Mesendoderm (in vitro differentiated cells): ENCODE results near the gene GNAQ.

ENCODE experiments used
- DNase-seq: peaks from one replicate; pipeline ENCODE4 v3.0.0; 2013
- H2AK5ac ChIP-seq: 2 replicates; pipeline ENCODE4 v1.6.1; 2013; ENCODE audit warnings: low read length, inconsistent platforms
- H2BK120ac ChIP-seq: 2 replicates; pipeline ENCODE4 v1.6.1; 2013; ENCODE audit warnings: low read depth, mild to moderate bottlenecking, low read length, moderate library complexity, mixed read lengths
- H2BK15ac ChIP-seq: replicated peaks from 2 replicates; pipeline ENCODE4 v1.6.1; 2013; ENCODE audit warnings: low read depth, mild to moderate bottlenecking, moderate library complexity
- H2BK5ac ChIP-seq: 2 replicates; pipeline ENCODE4 v1.6.1; 2013; ENCODE audit warnings: low read length, inconsistent platforms
- H3K18ac ChIP-seq: 2 replicates; pipeline ENCODE4 v1.6.1; 2013; ENCODE audit warnings: mild to moderate bottlenecking, low read length, mixed read lengths
- H3K23ac ChIP-seq: one replicate; pipeline ENCODE4 v1.6.1; 2013; ENCODE audit warnings: low read length
- H3K27ac ChIP-seq: 2 replicates; pipeline ENCODE4 v1.5.1; 2013; ENCODE audit warnings: low read depth, mild to moderate bottlenecking, inconsistent platforms, low read length, moderate library complexity
- H3K27me3 ChIP-seq: 2 replicates; pipeline ENCODE4 v1.6.1; 2013; ENCODE audit warnings: low read length, control low read depth, mild to moderate bottlenecking, inconsistent platforms; ENCODE audit not compliant: insufficient read depth, poor library complexity
- H3K36me3 ChIP-seq: 2 replicates; pipeline ENCODE4 v1.6.1; 2013; ENCODE audit warnings: low read length, inconsistent platforms; ENCODE audit not compliant: control insufficient read depth, insufficient read depth
- H3K4ac ChIP-seq: one replicate; pipeline ENCODE4 v1.6.1; 2013; ENCODE audit warnings: low read depth, mild to moderate bottlenecking, low read length, moderate library complexity
- H3K4me1 ChIP-seq: 2 replicates; pipeline ENCODE4 v1.6.1; 2013; ENCODE audit warnings: low read depth, low read length, inconsistent platforms; ENCODE audit not compliant: control insufficient read depth
- H3K4me2 ChIP-seq: 2 replicates; pipeline ENCODE4 v1.6.1; 2013; ENCODE audit warnings: low read length
- H3K4me3 ChIP-seq: 2 replicates; pipeline ENCODE4 v1.5.1; 2013; ENCODE audit warnings: mild to moderate bottlenecking, low read length
- H3K56ac ChIP-seq: one replicate; pipeline ENCODE4 v1.6.1; 2013; ENCODE audit warnings: low read length
- H3K79me1 ChIP-seq: 2 replicates; pipeline ENCODE4 v1.6.1; 2013; ENCODE audit warnings: low read length, inconsistent platforms
- H3K79me2 ChIP-seq: 2 replicates; pipeline ENCODE4 v1.6.1; 2013; ENCODE audit warnings: mild to moderate bottlenecking, low read length; ENCODE audit not compliant: control insufficient read depth, insufficient read depth
- H3K9ac ChIP-seq: 2 replicates; pipeline ENCODE4 v1.6.1; 2013; ENCODE audit warnings: low read length, inconsistent platforms
- H4K5ac ChIP-seq: one replicate; pipeline ENCODE4 v1.6.1; 2013; ENCODE audit warnings: low read length
- H4K8ac ChIP-seq: one replicate; pipeline ENCODE4 v1.6.1; 2013; ENCODE audit warnings: low read depth, mild to moderate bottlenecking, control low read depth, low read length, moderate library complexity
- WGBS: extraction: QIAGEN DNeasy Blood & Tissue Kit; methylation state at CpG from one replicate; pipeline ENCODE4 v1.1.7; 2013; ENCODE audit warnings: low lambda C conversion rate, missing lambda C conversion rate; ENCODE audit not compliant: insufficient coverage; ENCODE audit errors: extremely low coverage; 5-methylcytosine and 5-hydroxymethylcytosine counted together

GNAQ gene

GRCh38 chr9:78047106-78047505 is 15.5 kb upstream of the GNAQ start:
- H3K4ac ChIP-seq, result no peak overlapping the region
- H3K4me3 ChIP-seq, result no peak overlapping the region
- H3K18ac ChIP-seq, result no peak overlapping the region
- no peaks in the 10 kb centered on the region for H3K36me3 ChIP-seq
- no peaks in the 10 kb centered on the region for H3K4me1 ChIP-seq
- H3K79me2 ChIP-seq, result no peaks in the 10 kb centered on the region
- H4K8ac ChIP-seq, result no peak overlapping the region
- no peak overlapping the region for H3K27ac ChIP-seq
- no peak overlapping the region for H2BK120ac ChIP-seq
- H3K4me2 ChIP-seq, result no peak overlapping the region
- H3K79me1 ChIP-seq, result no peaks in the 10 kb centered on the region
- H3K23ac ChIP-seq, result no peak overlapping the region
- H3K27me3 ChIP-seq, result no peaks in the 10 kb centered on the region
- no peak overlapping the region for H2AK5ac ChIP-seq
- no peak overlapping the region for H4K5ac ChIP-seq
- H2BK5ac ChIP-seq, result no peak overlapping the region
- H3K9ac ChIP-seq, result no peak overlapping the region
- H3K56ac ChIP-seq, result no peak overlapping the region
- no peak for DNase-seq
- no peak overlapping the region for H2BK15ac ChIP-seq
- no CpG with 5 or more reads among the region's 4 CpGs for WGBS

- no peaks in the 10 kb centered on the region for H3K27me3 ChIP-seq
- no peak overlapping the region for H3K4me2 ChIP-seq
- DNase-seq, result no peak
- no peak overlapping the region for H3K4me3 ChIP-seq
- H4K8ac ChIP-seq, result no peak overlapping the region
- no peak overlapping the region for H3K56ac ChIP-seq
- no peak overlapping the region for H4K5ac ChIP-seq
- H3K9ac ChIP-seq, result no peak overlapping the region
- H2AK5ac ChIP-seq, result no peak overlapping the region
- no peak overlapping the region for H2BK120ac ChIP-seq
- no peaks in the 10 kb centered on the region for H3K4me1 ChIP-seq
- no peak overlapping the region for H3K18ac ChIP-seq
- H3K27ac ChIP-seq, result no peak overlapping the region
- no peaks in the 10 kb centered on the region for H3K79me1 ChIP-seq
- no peak overlapping the region for H2BK15ac ChIP-seq
- no peaks in the 10 kb centered on the region for H3K36me3 ChIP-seq
- no peak overlapping the region for H2BK5ac ChIP-seq
- no peak overlapping the region for H3K23ac ChIP-seq
- no peaks in the 10 kb centered on the region for H3K79me2 ChIP-seq
- no peak overlapping the region for H3K4ac ChIP-seq
Observed at GRCh38 chr9:78046112-78046511, 14.5 kb upstream of the GNAQ start.

- no peak overlapping the region for H3K4me2 ChIP-seq
- H4K5ac ChIP-seq, result no peak overlapping the region
- no peak for DNase-seq
- H3K18ac ChIP-seq, result no peak overlapping the region
- no peaks in the 10 kb centered on the region for H3K27me3 ChIP-seq
- H3K23ac ChIP-seq, result no peak overlapping the region
- H3K36me3 ChIP-seq, result no peaks in the 10 kb centered on the region
- H3K4ac ChIP-seq, result no peak overlapping the region
- no peak overlapping the region for H4K8ac ChIP-seq
- H3K79me1 ChIP-seq, result no peaks in the 10 kb centered on the region
- H3K9ac ChIP-seq, result no peak overlapping the region
- no CpG with 5 or more reads among the region's 4 CpGs for WGBS
- H3K56ac ChIP-seq, result no peak overlapping the region
- H2BK120ac ChIP-seq, result no peak overlapping the region
- H3K27ac ChIP-seq, result no peak overlapping the region
- no peak overlapping the region for H2BK5ac ChIP-seq
- no peaks in the 10 kb centered on the region for H3K79me2 ChIP-seq
- no peak overlapping the region for H3K4me3 ChIP-seq
- H2BK15ac ChIP-seq, result no peak overlapping the region
- H3K4me1 ChIP-seq, result no peaks in the 10 kb centered on the region
- H2AK5ac ChIP-seq, result no peak overlapping the region
Observed at GRCh38 chr9:78044886-78045285, 13.3 kb upstream of the GNAQ start.

GRCh38 chr9:78044189-78044588 is 12.6 kb upstream of the GNAQ start:
- H3K36me3 ChIP-seq, result no peaks in the 10 kb centered on the region
- H3K9ac ChIP-seq, result no peak overlapping the region
- H3K23ac ChIP-seq, result no peak overlapping the region
- no peak overlapping the region for H2AK5ac ChIP-seq
- H3K56ac ChIP-seq, result no peak overlapping the region
- no CpG with 5 or more reads among the region's 4 CpGs for WGBS
- no peak overlapping the region for H3K4me3 ChIP-seq
- H2BK5ac ChIP-seq, result no peak overlapping the region
- H4K5ac ChIP-seq, result no peak overlapping the region
- H3K79me2 ChIP-seq, result no peaks in the 10 kb centered on the region
- H3K27ac ChIP-seq, result no peak overlapping the region
- H3K79me1 ChIP-seq, result no peaks in the 10 kb centered on the region
- no peak overlapping the region for H2BK120ac ChIP-seq
- no peak for DNase-seq
- H3K4me2 ChIP-seq, result no peak overlapping the region
- H3K4me1 ChIP-seq, result no peaks in the 10 kb centered on the region
- no peaks in the 10 kb centered on the region for H3K27me3 ChIP-seq
- no peak overlapping the region for H3K18ac ChIP-seq
- H4K8ac ChIP-seq, result no peak overlapping the region
- H2BK15ac ChIP-seq, result no peak overlapping the region
- H3K4ac ChIP-seq, result no peak overlapping the region

- H3K27me3 ChIP-seq, result no peaks in the 10 kb centered on the region
- H3K4me2 ChIP-seq, result no peak overlapping the region
- no peaks in the 10 kb centered on the region for H3K4me1 ChIP-seq
- H3K9ac ChIP-seq, result no peak overlapping the region
- no peak overlapping the region for H3K23ac ChIP-seq
- no CpG with 5 or more reads among the region's 2 CpGs for WGBS
- H4K8ac ChIP-seq, result no peak overlapping the region
- no peaks in the 10 kb centered on the region for H3K79me2 ChIP-seq
- H3K4me3 ChIP-seq, result no peak overlapping the region
- no peak overlapping the region for H3K27ac ChIP-seq
- H3K56ac ChIP-seq, result no peak overlapping the region
- H3K18ac ChIP-seq, result no peak overlapping the region
- peak overlapping the region; percentile 27 for H3K4ac ChIP-seq
- H2BK15ac ChIP-seq, result no peak overlapping the region
- H2BK120ac ChIP-seq, result no peak overlapping the region
- no peaks in the 10 kb centered on the region for H3K79me1 ChIP-seq
- H4K5ac ChIP-seq, result no peak overlapping the region
- no peak overlapping the region for H2AK5ac ChIP-seq
- no peaks in the 10 kb centered on the region for H3K36me3 ChIP-seq
- no peak overlapping the region for H2BK5ac ChIP-seq
- no peak for DNase-seq
Observed at GRCh38 chr9:78041971-78042370, 10.4 kb upstream of the GNAQ start.

- no peak overlapping the region for H3K4ac ChIP-seq
- peak; percentile 61 for DNase-seq
- no peaks in the 10 kb centered on the region for H3K36me3 ChIP-seq
- H3K4me2 ChIP-seq, result no peak overlapping the region
- no peak overlapping the region for H4K8ac ChIP-seq
- H3K18ac ChIP-seq, result no peak overlapping the region
- H3K4me1 ChIP-seq, result no peaks in the 10 kb centered on the region
- H3K9ac ChIP-seq, result no peak overlapping the region
- H3K23ac ChIP-seq, result no peak overlapping the region
- H2BK5ac ChIP-seq, result no peak overlapping the region
- no peaks in the 10 kb centered on the region for H3K79me1 ChIP-seq
- no peaks in the 10 kb centered on the region for H3K79me2 ChIP-seq
- no peak overlapping the region for H3K4me3 ChIP-seq
- no peaks in the 10 kb centered on the region for H3K27me3 ChIP-seq
- no CpG with 5 or more reads among the region's 1 CpG for WGBS
- no peak overlapping the region for H3K56ac ChIP-seq
- no peak overlapping the region for H2BK15ac ChIP-seq
- H2AK5ac ChIP-seq, result no peak overlapping the region
- H4K5ac ChIP-seq, result no peak overlapping the region
- no peak overlapping the region for H2BK120ac ChIP-seq
- no peak overlapping the region for H3K27ac ChIP-seq
Observed at GRCh38 chr9:78040726-78041125, 9.1 kb upstream of the GNAQ start.
